PFSK-1 (cell line): ENCODE results near the gene SLC25A28.

Experiments
- FOXP2 ChIP-seq: optimal IDR thresholded peaks from 2 replicates; pipeline ENCODE3; 2011; ENCODE audit warnings: borderline replicate concordance, control low read depth, inconsistent platforms; ENCODE audit not compliant: insufficient read depth; ENCODE audit errors: extremely low read length, extremely low read depth
- POLR2AphosphoS5 ChIP-seq: IDR thresholded peaks from 2 replicates; pipeline ENCODE4 v1.6.1; 2012; ENCODE audit warnings: low read depth, mild to moderate bottlenecking, control low read depth, low read length, moderate library complexity
- SIN3A ChIP-seq: IDR thresholded peaks from 2 replicates; pipeline ENCODE4 v1.6.1; 2012; ENCODE audit warnings: mild to moderate bottlenecking, low read length, moderate library complexity, borderline replicate concordance; ENCODE audit not compliant: insufficient read depth
- TAF1 ChIP-seq: IDR thresholded peaks from 2 replicates; pipeline ENCODE4 v1.6.1; 2012; ENCODE audit warnings: low read length, control low read depth, borderline replicate concordance; ENCODE audit not compliant: insufficient read depth
- TF ChIP-seq, protein P1 (sequence below), 2 experiments: IDR thresholded peaks; 2 replicates each; pipeline versions ENCODE4 v1.6.1 to v1.8.0; 2011 to 2012; ENCODE audit warnings: low read depth in 2 of 2, low read length in 2 of 2, control low read depth in 1 of 2, inconsistent platforms in 1 of 2, mild to moderate bottlenecking in 1 of 2, moderate library complexity in 1 of 2; ENCODE audit not compliant: insufficient read depth in 1 of 2

The SLC25A28 gene

DNA sequence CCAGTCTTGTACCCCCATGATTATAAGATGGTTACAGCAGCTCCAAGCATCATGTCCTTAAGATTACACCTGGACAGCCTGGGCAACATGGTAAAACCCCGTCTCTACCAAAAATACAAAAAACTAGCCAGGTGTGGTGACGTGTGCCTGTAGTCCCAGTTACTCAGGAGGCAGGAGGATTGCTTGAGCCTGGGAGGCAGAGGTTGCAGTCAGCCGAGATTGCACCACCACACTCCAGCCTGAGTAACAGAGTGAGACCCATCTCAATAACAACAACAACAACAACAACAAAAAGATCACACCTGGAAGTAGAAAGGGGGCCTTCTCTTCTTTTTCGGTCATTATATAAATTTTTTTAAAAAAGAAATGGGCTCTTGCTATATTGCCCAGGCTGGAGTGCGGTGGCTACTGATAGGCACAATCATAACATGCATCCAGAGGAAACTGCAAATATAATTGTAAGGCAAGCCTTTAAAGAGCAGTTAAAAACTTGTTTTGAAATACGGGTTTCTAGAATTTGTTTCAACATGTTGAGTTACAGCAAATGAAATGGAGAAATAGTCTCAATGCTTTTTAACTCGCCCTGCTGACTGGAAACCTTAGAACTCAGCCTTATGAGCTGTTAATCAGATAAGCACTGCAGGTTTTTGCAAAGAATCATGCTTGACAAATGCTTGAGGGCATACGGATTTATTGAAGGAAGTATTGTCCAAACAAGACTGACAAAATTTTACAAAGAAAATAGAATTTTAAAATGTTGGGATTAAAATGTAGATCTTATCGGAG lies 34.3 kb upstream of the SLC25A28 start:
- TF ChIP-seq TAF1 (no peak), FOXP2 (no peak), POLR2AphosphoS5 (no peak), SIN3A (no peak)
- TF ChIP-seq, protein P1, sequence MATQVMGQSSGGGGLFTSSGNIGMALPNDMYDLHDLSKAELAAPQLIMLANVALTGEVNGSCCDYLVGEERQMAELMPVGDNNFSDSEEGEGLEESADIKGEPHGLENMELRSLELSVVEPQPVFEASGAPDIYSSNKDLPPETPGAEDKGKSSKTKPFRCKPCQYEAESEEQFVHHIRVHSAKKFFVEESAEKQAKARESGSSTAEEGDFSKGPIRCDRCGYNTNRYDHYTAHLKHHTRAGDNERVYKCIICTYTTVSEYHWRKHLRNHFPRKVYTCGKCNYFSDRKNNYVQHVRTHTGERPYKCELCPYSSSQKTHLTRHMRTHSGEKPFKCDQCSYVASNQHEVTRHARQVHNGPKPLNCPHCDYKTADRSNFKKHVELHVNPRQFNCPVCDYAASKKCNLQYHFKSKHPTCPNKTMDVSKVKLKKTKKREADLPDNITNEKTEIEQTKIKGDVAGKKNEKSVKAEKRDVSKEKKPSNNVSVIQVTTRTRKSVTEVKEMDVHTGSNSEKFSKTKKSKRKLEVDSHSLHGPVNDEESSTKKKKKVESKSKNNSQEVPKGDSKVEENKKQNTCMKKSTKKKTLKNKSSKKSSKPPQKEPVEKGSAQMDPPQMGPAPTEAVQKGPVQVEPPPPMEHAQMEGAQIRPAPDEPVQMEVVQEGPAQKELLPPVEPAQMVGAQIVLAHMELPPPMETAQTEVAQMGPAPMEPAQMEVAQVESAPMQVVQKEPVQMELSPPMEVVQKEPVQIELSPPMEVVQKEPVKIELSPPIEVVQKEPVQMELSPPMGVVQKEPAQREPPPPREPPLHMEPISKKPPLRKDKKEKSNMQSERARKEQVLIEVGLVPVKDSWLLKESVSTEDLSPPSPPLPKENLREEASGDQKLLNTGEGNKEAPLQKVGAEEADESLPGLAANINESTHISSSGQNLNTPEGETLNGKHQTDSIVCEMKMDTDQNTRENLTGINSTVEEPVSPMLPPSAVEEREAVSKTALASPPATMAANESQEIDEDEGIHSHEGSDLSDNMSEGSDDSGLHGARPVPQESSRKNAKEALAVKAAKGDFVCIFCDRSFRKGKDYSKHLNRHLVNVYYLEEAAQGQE (IDR thresholded peaks at IDR 0.05; ENCODE audit: insufficient read depth in 1 of 2, low read depth in 2 of 2, low read length in 2 of 2) = no peak

- TF ChIP-seq, protein P1 (IDR thresholded peaks at IDR 0.05; ENCODE audit: insufficient read depth in 1 of 2, low read depth in 2 of 2, low read length in 2 of 2) = no peak
- no peak for TF ChIP-seq FOXP2
- TF ChIP-seq TAF1 = no peak
- no peak for TF ChIP-seq POLR2AphosphoS5
Observed at GRCh38 chr10:99652800-99653390, 32.7 kb upstream of the SLC25A28 start.

DNA sequence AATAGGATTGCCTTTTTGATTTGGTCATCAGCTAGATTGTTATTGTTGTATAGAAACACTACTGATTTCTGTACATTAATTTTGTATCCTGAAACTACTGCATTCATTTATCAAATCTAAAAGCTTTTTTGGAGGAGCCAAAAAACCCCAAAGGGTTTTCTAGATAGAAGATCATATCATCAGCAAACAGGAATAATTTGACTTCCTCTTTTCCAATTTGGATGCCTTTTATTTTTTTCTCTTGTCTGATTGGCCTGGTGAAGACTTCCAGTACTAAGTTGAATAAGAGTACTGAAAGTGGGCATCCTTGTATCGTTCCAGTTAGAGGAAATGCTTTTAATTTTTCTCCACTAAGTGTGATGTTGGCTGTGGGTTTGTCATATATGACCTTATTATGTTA lies 28.5 kb upstream of the SLC25A28 start:
- TF ChIP-seq, protein P1 (IDR thresholded peaks at IDR 0.05; ENCODE audit: insufficient read depth in 1 of 2, low read depth in 2 of 2, low read length in 2 of 2) = no peak

DNA sequence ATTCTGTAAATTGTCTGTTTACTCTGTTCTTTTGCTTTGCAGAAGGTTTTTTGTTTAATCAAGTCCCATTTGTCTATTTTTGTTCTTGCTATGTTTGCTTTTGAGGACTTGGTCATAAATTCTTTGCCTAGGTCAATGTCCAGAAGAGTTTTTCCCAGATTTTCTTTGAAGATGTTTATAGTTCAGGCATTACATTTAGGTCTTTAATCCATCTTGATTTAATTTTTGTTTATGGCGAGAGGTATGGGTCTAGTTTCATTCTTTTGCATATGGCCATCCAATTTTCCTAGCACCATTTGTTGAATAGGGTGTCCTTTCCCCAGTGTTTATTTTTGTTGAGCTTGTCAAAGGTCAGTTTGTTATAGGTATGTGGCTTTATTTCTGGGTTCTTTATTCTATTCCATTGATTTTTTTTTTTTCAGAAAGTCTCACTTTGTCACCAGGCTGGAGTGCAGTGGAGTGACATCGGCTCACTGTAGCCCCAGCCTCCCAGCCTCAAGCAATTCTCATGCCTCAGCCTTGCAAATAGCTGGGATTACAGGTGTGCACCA lies 27.4 kb upstream of the SLC25A28 start:
- TF ChIP-seq POLR2AphosphoS5 (no peak), SIN3A (no peak), FOXP2 (no peak), TAF1 (no peak)
- TF ChIP-seq, protein P1 (IDR thresholded peaks at IDR 0.05; ENCODE audit: insufficient read depth in 1 of 2, low read depth in 2 of 2, low read length in 2 of 2) = no peak

DNA sequence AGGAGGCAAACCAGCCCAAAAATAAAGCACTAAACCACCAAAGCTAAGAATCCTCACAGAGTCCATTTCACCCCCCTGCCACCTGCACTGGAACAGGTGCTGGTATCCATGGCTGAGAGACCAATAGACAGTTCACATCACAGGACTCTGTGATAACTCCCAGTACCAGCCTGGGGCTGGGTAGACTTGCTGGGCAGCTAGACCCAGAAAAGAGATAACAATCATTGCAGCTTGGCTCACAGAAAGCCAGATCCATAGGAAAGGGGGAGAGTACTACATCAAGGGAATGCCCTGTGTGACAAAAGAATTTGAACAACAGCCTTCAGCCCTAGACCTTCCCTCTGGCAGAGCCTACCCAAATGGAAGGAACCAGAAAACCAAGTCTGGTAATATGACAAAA lies 13.6 kb upstream of the SLC25A28 start:
- TF ChIP-seq, protein P1 (IDR thresholded peaks at IDR 0.05; ENCODE audit: insufficient read depth in 1 of 2, low read depth in 2 of 2, low read length in 2 of 2) = no peak
- no peak for TF ChIP-seq SIN3A
- no peak for TF ChIP-seq POLR2AphosphoS5
- no peak for TF ChIP-seq TAF1
- TF ChIP-seq FOXP2 = no peak
